Fibroblast of mammary gland (primary cell): ENCODE data around the gene TLCD4.

Experiments
- DNase-seq: peaks from one replicate; pipeline ENCODE4 v3.0.0-alpha.2; 2010; ENCODE audit warnings: low read depth
- H3K4me3 ChIP-seq: 2 replicates; pipeline ENCODE4 v1.5.1; 2011; ENCODE audit warnings: low read depth, mild to moderate bottlenecking, low read length, moderate library complexity; ENCODE audit not compliant: control insufficient read depth
- TF ChIP-seq, protein P1 (sequence below): conservative IDR thresholded peaks from 2 replicates; pipeline ENCODE4 v1.5.1; 2011; ENCODE audit warnings: low read depth, low read length, inconsistent platforms; ENCODE audit not compliant: control insufficient read depth, insufficient read depth

The TLCD4 gene

DNA sequence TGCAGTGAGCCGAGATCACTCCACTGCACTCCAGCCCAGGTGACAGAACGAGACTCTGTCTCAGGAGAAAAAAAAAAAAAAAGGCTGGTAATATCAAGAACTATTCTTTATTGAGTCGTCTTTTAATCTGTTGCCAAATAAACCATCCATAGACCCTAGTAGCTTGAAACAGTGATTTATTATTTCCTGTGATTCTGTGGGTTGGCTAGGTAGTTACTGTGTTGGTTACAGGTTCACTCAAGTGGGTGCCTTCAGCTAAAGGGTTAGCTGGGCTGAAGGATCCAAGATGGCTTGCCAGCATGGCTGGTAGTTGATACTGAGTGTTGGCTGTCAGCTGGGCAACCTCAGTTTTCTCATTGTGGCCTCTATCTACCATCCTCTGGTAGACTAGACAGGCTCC, 9.2 kb downstream of the TLCD4 start:
- no peak overlapping the region for H3K4me3 ChIP-seq
- DNase-seq = no peak
- TF ChIP-seq, protein P1, sequence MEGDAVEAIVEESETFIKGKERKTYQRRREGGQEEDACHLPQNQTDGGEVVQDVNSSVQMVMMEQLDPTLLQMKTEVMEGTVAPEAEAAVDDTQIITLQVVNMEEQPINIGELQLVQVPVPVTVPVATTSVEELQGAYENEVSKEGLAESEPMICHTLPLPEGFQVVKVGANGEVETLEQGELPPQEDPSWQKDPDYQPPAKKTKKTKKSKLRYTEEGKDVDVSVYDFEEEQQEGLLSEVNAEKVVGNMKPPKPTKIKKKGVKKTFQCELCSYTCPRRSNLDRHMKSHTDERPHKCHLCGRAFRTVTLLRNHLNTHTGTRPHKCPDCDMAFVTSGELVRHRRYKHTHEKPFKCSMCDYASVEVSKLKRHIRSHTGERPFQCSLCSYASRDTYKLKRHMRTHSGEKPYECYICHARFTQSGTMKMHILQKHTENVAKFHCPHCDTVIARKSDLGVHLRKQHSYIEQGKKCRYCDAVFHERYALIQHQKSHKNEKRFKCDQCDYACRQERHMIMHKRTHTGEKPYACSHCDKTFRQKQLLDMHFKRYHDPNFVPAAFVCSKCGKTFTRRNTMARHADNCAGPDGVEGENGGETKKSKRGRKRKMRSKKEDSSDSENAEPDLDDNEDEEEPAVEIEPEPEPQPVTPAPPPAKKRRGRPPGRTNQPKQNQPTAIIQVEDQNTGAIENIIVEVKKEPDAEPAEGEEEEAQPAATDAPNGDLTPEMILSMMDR = no peak

DNA sequence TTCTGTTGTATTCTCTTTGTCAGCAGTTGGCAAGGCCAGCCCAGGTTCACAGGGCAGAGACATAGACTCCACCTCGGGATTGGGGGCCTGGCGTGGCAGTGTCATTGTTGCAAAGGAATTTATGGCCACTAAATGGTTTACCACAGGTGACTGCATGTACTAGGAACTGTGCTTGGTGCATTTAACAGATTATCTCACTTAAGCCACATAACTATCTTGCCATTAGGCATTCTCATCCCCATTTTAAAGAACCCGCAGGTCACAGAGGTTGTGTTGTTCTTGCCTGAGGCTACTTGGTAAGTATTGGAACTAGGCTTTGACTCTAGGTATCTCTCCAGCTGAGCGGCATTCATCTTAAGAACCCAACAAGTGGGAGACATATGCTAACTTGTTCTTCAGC, 9.7 kb downstream of the TLCD4 start:
- H3K4me3 ChIP-seq = no peak overlapping the region
- TF ChIP-seq, protein P1 = no peak
- DNase-seq = no peak

DNA sequence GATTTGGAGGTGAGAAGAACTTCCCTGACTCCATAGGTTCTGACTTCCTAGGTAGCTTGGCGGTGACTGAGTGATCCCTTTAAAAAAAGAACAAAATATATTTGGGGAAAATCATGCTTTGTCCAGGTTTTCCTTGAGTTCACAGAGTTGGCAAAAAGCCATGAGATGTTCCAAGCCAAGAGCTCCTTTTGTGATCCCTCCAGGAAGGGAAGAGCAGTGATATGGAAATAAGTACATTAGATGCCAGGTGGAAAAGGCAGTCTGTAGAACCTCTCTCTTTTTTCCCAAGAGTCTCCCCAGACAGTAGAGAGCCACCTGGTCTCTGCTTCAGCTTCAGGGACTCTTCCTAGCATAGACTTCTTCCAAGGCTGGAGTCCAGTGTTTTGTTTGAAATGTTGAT, 10.2 kb downstream of the TLCD4 start:
- TF ChIP-seq, protein P1 = no peak
- H3K4me3 ChIP-seq = no peak overlapping the region
- no peak for DNase-seq

DNA sequence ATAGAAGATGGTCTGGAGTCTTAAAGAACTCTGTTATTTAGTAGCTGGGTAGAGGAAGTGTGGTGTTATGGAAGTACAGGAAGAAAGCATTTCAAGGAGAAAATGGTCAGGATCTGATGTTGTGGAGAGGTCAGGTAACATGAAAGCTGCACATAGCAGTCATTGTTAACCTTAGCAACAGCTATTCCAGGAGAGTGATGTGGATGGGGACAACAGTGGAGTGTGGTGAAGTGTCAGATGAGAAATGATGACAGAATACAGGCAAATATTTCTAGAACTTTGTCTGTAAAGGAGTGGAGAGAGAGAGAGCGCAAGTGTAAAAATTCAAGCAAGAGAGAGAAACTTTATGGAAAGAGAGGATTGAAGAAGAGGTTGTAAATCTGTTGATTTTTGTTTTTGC, 15.6 kb downstream of the TLCD4 start:
- H3K4me3 ChIP-seq = no peak overlapping the region
- TF ChIP-seq, protein P1 = no peak
- DNase-seq = no peak

DNA sequence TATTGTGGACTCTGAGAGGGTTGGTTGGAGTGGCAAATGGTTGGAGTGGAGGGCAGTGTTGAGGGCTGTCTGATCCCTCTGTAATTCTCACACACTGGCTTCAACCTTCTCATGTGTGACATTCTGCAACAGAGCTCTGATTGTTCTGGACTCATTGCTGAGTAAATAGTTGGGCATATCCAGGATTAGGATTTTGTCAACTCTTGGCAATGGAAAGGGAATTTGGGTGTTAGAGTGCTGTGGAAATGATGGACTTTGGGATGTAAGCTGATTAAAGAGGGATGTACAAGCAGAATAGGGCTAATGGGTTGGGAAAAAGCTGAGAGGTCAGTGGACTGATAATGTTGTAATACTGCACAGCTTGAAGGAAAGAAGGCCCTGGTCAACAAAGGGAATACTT, 16.5 kb downstream of the TLCD4 start:
- TF ChIP-seq, protein P1 = no peak
- DNase-seq = no peak
- no peak overlapping the region for H3K4me3 ChIP-seq

DNA sequence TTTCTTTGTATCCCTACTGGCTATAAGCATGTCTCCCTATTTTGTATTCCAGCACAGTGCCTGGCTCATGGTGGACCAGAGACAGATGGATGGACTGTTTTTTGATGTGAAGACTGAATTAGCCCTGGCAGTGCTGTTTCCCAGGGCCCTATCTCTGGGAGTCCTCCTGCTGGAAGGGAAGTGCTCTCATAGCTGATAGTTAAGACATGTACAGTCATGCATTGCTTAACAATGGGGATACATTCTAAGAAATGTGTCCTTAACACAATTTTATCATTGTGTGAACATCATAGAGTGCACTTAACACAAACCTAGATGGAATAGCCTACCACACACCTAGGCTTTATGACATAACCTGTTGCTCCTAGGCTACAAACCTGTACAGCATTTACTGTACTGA, 21.1 kb downstream of the TLCD4 start:
- no peak for DNase-seq
- no peak overlapping the region for H3K4me3 ChIP-seq
- TF ChIP-seq, protein P1 = no peak

DNA sequence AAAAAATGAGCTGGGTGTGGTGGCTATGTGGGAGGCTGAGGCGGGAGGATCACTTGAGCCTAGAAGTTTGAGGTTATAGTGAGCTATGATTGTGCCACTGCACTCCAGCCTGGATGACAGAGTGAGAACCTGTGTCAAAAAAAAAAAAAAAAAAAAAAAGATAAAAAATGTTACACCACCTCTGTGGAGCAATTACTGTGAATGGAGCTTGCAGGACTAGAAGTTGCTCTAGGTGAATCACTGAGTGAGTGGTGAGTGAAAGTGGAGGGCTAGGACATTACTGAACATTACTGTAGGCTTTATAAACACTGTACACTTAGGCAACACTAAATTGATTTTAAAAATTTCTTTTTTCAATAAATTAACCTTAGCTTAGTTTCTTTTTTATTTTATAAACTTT, 21.9 kb downstream of the TLCD4 start:
- no peak for DNase-seq
- TF ChIP-seq, protein P1 = no peak
- H3K4me3 ChIP-seq = no peak overlapping the region
